SW 1271 (cell line): ENCODE results near the gene KRT16.
"Not testable (repeated sequence)": the region's sequence is repeated elsewhere in the genome, so short reads cannot be mapped to it uniquely, and the experiment has no call there.

Experiments used
- DNase-seq, 2 experiments: peaks; one replicate each; lab custom pipeline; 2025; lab: John Stamatoyannopoulos, UW

KRT16 gene

GRCh38 chr17:41627316-41628072 lies 14.9 kb upstream of the KRT16 start:
- no peak for DNase-seq

GRCh38 chr17:41626914-41627295 lies 14.3 kb upstream of the KRT16 start:
- DNase-seq = not testable (repeated sequence)

- DNase-seq = not testable (repeated sequence)
Measured at GRCh38 chr17:41626028-41626913, 13.7 kb upstream of the KRT16 start.

GRCh38 chr17:41625602-41626001 lies 13.0 kb upstream of the KRT16 start:
- DNase-seq = no peak

GRCh38 chr17:41624208-41625101 lies 11.9 kb upstream of the KRT16 start, which contains the start of gene KRT17:
Gene KRT17, minus strand, starts transcription at chr17:41624575. Its CDS starts 66 bp downstream, at chr17:41624509.
- DNase-seq = no peak

GRCh38 chr17:41623184-41623861 lies 10.8 kb upstream of the KRT16 start:
- not testable (repeated sequence) for DNase-seq

- DNase-seq = not testable (repeated sequence)
Measured at GRCh38 chr17:41622340-41623183, 10.0 kb upstream of the KRT16 start.

- no peak for DNase-seq
Measured at GRCh38 chr17:41621916-41622315, 9.3 kb upstream of the KRT16 start.

GRCh38 chr17:41621435-41621817 lies 8.9 kb upstream of the KRT16 start:
- DNase-seq = not testable (repeated sequence)

- no peak for DNase-seq
Measured at GRCh38 chr17:41620583-41621434, 8.2 kb upstream of the KRT16 start.

GRCh38 chr17:41619927-41620582 lies 7.5 kb upstream of the KRT16 start:
- DNase-seq = not testable (repeated sequence)

GRCh38 chr17:41619036-41619926 lies 6.7 kb upstream of the KRT16 start:
- DNase-seq = no peak

GRCh38 chr17:41618341-41619035 lies 5.9 kb upstream of the KRT16 start:
- DNase-seq = no peak

GRCh38 chr17:41617698-41618097 lies 5.1 kb upstream of the KRT16 start:
- DNase-seq = no peak

GRCh38 chr17:41617136-41617535 lies 4.6 kb upstream of the KRT16 start:
- no peak for DNase-seq

GRCh38 chr17:41616486-41616885 lies 3.9 kb upstream of the KRT16 start:
- not testable (repeated sequence) for DNase-seq

- DNase-seq = no peak
Measured at GRCh38 chr17:41615454-41615853, 2.9 kb upstream of the KRT16 start.
